Smooth muscle cell (in vitro differentiated cells): ENCODE data around the gene TNIP2. TPM values are rescaled to one million over a fixed set of nuclear protein-coding genes. Genes with fewer than 3 reads are reported as not detected.

Source experiments
- DNase-seq: peaks from one replicate; lab custom pipeline; 2025; ENCODE audit not compliant: unreplicated experiment; lab: John Stamatoyannopoulos, UW
- H2AFZ ChIP-seq: fragments of 200-600 bp; sonication (generic); 2 replicates; pipeline ENCODE4 v1.6.0; 2016; ENCODE audit warnings: antibody characterized with exemption, low read depth, mild to moderate bottlenecking
- H3F3A ChIP-seq: fragments of 200-600 bp; sonication (generic); 2 replicates; pipeline ENCODE4 v1.6.0; 2017; ENCODE audit warnings: antibody characterized with exemption, low read depth
- H3K27ac ChIP-seq: fragments of 200-600 bp; sonication (generic); 2 replicates; pipeline ENCODE4 v1.5.1; 2016; ENCODE audit warnings: low read depth, mild to moderate bottlenecking
- H3K27me3 ChIP-seq: fragments of 200-600 bp; sonication (generic); 2 replicates; pipeline ENCODE4 v1.6.1; 2016; ENCODE audit warnings: low read depth, mild to moderate bottlenecking
- H3K36me3 ChIP-seq: fragments of 200-600 bp; sonication (generic); 2 replicates; pipeline ENCODE4 v1.5.1; 2016; ENCODE audit warnings: low read depth
- H3K4me1 ChIP-seq: fragments of 200-600 bp; sonication (generic); 2 replicates; pipeline ENCODE4 v1.5.1; 2016; ENCODE audit warnings: low read depth
- H3K4me2 ChIP-seq: fragments of 200-600 bp; sonication (generic); 2 replicates; pipeline ENCODE4 v1.6.0; 2016; ENCODE audit warnings: mild to moderate bottlenecking
- H3K4me3 ChIP-seq: fragments of 200-600 bp; sonication (generic); 2 replicates; pipeline ENCODE4 v1.5.1; 2016; ENCODE audit warnings: mild to moderate bottlenecking
- H3K79me2 ChIP-seq: fragments of 200-600 bp; sonication (generic); 2 replicates; pipeline ENCODE4 v1.6.0; 2016; ENCODE audit warnings: low read depth, mild to moderate bottlenecking
- H3K9ac ChIP-seq: fragments of 200-600 bp; sonication (generic); 2 replicates; pipeline ENCODE4 v1.6.0; 2016; ENCODE audit warnings: low read depth
- H3K9me3 ChIP-seq: fragments of 200-600 bp; sonication (generic); replicated peaks from 2 replicates; pipeline ENCODE4 v1.5.1; 2016; ENCODE audit warnings: low read depth
- H4K20me1 ChIP-seq: fragments of 200-600 bp; sonication (generic); 2 replicates; pipeline ENCODE4 v1.6.0; 2016; ENCODE audit warnings: low read depth
- WGBS: methylation state at CpG from one replicate; pipeline ENCODE4 v1.1.7; 2016; ENCODE audit warnings: low lambda C conversion rate; 5-methylcytosine and 5-hydroxymethylcytosine counted together
- polyA plus RNA-seq: library from polyadenylated mRNA; unstranded; fragments of >200 nt; fragmentation: Nextera tagmentation; extraction: Ambion mirVana; gene quantifications from 2 replicates; pipeline ENCODE4 v1.2.1, GENCODE V29; 2016
- total RNA-seq: library from RNA; depleted of rRNA; stranded (reverse); fragments of >200 nt; gene quantifications from 2 replicates; pipeline ENCODE4 v1.2.3, GENCODE V29; 2014
- TF ChIP-seq, protein P1 (sequence below): fragments of 200-600 bp; sonication (generic); IDR thresholded peaks from 2 replicates; pipeline ENCODE4 v1.5.1; 2017; ENCODE audit warnings: borderline replicate concordance, mild to moderate bottlenecking, antibody characterized with exemption; ENCODE audit not compliant: insufficient read depth, poor library complexity, severe bottlenecking

The TNIP2 gene
- total and polyA plus RNA-seq, 2 experiments from 2014 or later = 23.8 to 37.5 TPM

DNA sequence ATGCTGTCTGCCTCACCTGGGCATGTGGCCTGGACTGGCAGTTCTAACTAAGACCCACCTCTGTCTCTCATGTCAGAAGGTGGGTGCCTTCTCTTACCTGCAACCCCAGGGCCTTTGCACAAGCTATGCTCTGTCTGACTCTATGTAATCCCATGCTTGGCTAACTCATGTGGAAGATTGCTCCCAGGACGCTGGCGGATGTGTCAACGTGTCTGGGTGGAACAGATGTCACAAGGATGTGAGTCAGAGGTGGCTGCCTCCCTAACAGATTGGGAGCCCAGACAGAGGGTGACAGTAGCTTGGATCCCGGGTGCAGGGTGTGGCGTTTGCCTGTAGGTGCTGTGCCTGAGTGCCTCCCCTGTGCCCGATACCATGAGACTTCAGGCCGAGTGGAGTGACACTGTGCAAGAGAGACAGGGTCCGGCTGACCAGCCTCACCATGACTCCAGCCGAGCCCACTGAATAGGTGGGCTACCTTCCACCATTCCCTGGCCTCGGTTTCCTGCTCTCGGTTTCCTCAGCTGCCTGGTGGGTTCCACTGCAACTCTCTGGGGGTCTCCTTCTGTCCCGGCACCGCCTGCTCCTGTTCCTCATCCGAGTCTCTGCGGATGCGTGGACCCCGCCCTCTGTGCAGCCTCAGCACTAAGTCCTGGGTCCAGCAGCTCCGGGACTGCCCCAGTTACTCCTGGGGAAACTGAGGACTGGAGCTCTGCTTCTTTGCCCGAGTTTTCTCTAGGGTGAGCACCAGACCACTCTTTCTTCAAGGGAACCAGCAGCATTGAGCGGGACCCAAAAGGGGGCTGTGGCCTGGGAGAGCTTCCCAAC lies 47.7 kb upstream of the TNIP2 start:
- Histone ChIP-seq H3K9me3 (no peaks in the 10 kb centered on the region), H3K27ac (no peak overlapping the region), H3K4me1 (peaks cover 20% of the 10 kb centered on the region), H3K27me3 (no peaks in the 10 kb centered on the region), H4K20me1 (peaks cover 90% of the 10 kb centered on the region), H3F3A (no peaks in the 10 kb centered on the region), H3K4me2 (no peak overlapping the region), H3K9ac (no peak overlapping the region), H3K79me2 (peaks cover 71% of the 10 kb centered on the region), H3K36me3 (no peaks in the 10 kb centered on the region), H2AFZ (no peak overlapping the region), H3K4me3 (no peak overlapping the region)
- 88% methylated on average over 20 of the region's 20 CpGs for WGBS
- TF ChIP-seq, protein P1, sequence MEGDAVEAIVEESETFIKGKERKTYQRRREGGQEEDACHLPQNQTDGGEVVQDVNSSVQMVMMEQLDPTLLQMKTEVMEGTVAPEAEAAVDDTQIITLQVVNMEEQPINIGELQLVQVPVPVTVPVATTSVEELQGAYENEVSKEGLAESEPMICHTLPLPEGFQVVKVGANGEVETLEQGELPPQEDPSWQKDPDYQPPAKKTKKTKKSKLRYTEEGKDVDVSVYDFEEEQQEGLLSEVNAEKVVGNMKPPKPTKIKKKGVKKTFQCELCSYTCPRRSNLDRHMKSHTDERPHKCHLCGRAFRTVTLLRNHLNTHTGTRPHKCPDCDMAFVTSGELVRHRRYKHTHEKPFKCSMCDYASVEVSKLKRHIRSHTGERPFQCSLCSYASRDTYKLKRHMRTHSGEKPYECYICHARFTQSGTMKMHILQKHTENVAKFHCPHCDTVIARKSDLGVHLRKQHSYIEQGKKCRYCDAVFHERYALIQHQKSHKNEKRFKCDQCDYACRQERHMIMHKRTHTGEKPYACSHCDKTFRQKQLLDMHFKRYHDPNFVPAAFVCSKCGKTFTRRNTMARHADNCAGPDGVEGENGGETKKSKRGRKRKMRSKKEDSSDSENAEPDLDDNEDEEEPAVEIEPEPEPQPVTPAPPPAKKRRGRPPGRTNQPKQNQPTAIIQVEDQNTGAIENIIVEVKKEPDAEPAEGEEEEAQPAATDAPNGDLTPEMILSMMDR = no peak
- DNase-seq = no peak

DNA sequence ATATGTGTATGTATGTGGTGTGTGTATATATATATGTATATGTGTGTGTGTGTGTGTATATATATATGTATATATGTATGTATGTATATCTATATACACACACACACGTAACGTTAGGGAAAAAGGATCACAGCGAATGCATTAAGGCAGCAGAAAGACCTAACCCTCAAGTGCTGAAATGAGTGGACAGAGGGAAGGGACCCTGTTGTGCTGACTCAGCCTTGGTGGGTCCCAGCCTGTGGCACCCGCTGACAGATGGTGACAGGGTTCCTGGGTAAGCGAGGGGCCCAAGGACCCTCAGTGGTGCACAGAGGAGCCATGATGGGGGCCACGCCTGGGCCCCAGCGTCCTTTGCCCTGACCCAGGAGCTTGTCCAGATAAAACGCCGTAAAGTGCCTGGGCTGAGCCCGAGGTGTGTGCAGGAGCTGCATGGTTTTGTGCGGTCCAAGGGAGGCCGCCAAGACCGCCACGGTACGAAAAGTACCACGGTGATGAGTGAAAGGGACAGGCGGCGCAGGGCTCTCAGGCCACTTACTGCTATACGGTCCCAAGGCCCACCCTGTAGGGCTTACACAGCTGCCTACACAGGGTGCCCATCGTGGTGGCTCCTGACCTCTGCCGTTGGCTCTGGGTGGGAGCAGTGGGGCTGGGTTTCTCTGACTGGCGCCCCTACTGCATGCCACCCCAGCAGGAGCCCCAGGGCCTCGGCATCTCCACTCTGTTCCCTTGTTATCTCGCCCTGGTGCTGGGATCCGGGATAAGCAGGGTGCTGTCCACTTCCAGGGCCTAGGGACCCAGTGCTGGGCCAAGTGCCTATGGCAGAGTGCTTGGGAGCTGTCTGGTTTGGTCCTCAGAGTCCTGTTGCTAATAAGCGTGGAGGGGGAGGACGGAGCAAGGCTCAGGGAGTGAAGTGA lies 46.7 kb upstream of the TNIP2 start:
- Histone ChIP-seq H3K9me3 (no peaks in the 10 kb centered on the region), H3K4me1 (peaks cover 20% of the 10 kb centered on the region), H3K27ac (no peak overlapping the region), H4K20me1 (peaks cover 83% of the 10 kb centered on the region), H3K4me2 (no peak overlapping the region), H3K9ac (no peak overlapping the region), H3K27me3 (no peaks in the 10 kb centered on the region), H2AFZ (no peak overlapping the region), H3K79me2 (peaks cover 75% of the 10 kb centered on the region), H3K36me3 (no peaks in the 10 kb centered on the region), H3K4me3 (no peak overlapping the region), H3F3A (no peaks in the 10 kb centered on the region)
- TF ChIP-seq, protein P1 = no peak
- DNase-seq = no peak
- 94% methylated on average over 27 of the region's 27 CpGs for WGBS

DNA sequence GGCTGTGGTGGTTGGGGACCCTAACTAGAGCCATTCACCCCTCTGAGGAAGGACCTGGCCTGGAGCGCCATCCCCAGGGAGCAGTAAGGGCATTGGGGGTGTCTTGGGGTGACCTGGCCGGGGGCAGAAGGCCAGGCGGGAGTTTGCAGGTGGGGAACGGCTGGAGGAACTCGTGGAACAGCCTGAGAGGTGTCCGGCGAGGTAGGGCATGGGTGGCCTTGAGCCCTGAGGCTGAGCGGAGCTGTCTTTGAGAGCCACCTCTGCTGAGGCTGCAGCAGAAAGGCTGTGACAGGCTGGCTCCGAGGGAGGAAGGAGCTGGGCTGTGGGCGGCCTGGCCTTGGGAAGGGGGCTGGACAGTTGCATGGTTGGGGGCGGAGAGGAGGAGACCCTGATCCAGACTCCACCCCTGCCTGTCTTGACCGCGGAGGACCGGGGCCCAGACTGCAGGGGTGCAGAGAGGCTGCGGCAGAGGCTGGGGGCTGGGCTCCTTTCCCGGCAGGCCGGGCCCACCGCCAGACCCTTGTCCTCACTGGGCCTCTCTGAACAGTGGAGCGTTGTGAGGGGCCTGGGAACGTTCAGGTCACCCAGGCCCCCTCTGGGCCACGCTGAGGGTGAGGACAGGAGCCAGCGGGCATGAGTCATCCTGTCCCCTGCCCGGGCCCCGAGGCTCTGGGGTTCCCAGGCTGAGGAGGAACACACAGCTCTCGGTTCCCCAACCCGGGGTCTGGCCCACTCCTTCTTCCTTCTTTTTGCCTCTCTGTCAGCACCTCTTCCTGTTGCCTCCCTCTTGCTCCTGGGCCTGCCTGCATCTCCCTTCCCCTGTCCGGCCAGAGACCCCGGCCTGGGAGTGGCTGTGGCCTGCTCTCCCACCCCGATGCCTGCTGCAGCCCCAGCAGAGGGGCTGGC lies 44.8 kb upstream of the TNIP2 start:
- H3K27ac ChIP-seq = peak overlapping the region; percentile 75
- H3K4me3 ChIP-seq = peak overlapping the region; percentile 16
- H3K79me2 ChIP-seq = peaks cover 77% of the 10 kb centered on the region
- H3K9ac ChIP-seq = no peak overlapping the region
- H3K4me1 ChIP-seq = peaks cover 20% of the 10 kb centered on the region
- H3K4me2 ChIP-seq = peak overlapping the region; percentile 70
- WGBS = 26% methylated on average over 25 of the region's 29 CpGs
- H3K36me3 ChIP-seq = no peaks in the 10 kb centered on the region
- TF ChIP-seq, protein P1 = no peak
- no peaks in the 10 kb centered on the region for H3K27me3 ChIP-seq
- H3K9me3 ChIP-seq = no peaks in the 10 kb centered on the region
- H3F3A ChIP-seq = no peaks in the 10 kb centered on the region
- peak; percentile 63 for DNase-seq
- H2AFZ ChIP-seq = no peak overlapping the region
- H4K20me1 ChIP-seq = peaks cover 68% of the 10 kb centered on the region
